AG09309 (cell line): ENCODE results near the gene TOB2.
"Not testable (repeated sequence)": the region's sequence is repeated elsewhere in the genome, so short reads cannot be mapped to it uniquely, and the experiment has no call there.

ENCODE experiments used
- DNase-seq: peaks from one replicate; pipeline ENCODE4 v3.0.0-alpha.2; 2010; ENCODE audit warnings: low read depth
- H3K4me3 ChIP-seq: 2 replicates; pipeline ENCODE4 v1.5.1; 2011; ENCODE audit warnings: mild to moderate bottlenecking, low read depth, low read length, moderate library complexity; ENCODE audit not compliant: control insufficient read depth
- TF ChIP-seq, protein P1 (sequence below): IDR thresholded peaks from 2 replicates; pipeline ENCODE4 v1.5.1; 2011; ENCODE audit warnings: mild to moderate bottlenecking, low read depth, low read length, inconsistent platforms; ENCODE audit not compliant: insufficient read depth, control insufficient read depth; ENCODE audit errors: missing control alignments

Gene TOB2

DNA sequence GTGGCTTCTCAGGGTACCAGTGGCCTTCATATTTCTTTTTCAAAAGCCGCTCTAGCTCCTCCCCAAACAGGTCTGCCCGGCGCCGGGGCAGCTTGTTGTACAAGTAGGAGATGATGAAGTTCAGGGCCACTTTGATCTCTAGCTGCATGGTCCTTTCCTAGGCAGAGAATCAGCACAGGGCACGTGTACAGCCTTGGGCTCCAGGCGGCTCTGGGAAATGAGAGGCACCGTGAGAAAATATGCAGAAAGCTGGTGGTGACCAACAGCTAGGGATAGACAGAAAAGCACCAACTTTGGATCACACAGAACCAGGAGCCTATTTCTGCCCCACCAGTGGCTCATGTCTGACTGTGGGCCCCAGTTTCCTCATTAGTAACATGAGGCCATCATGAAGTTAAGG lies 9.4 kb downstream of the TOB2 start:
- no peak overlapping the region for H3K4me3 ChIP-seq
- DNase-seq: no peak
- TF ChIP-seq, protein P1, sequence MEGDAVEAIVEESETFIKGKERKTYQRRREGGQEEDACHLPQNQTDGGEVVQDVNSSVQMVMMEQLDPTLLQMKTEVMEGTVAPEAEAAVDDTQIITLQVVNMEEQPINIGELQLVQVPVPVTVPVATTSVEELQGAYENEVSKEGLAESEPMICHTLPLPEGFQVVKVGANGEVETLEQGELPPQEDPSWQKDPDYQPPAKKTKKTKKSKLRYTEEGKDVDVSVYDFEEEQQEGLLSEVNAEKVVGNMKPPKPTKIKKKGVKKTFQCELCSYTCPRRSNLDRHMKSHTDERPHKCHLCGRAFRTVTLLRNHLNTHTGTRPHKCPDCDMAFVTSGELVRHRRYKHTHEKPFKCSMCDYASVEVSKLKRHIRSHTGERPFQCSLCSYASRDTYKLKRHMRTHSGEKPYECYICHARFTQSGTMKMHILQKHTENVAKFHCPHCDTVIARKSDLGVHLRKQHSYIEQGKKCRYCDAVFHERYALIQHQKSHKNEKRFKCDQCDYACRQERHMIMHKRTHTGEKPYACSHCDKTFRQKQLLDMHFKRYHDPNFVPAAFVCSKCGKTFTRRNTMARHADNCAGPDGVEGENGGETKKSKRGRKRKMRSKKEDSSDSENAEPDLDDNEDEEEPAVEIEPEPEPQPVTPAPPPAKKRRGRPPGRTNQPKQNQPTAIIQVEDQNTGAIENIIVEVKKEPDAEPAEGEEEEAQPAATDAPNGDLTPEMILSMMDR: no peak

DNA sequence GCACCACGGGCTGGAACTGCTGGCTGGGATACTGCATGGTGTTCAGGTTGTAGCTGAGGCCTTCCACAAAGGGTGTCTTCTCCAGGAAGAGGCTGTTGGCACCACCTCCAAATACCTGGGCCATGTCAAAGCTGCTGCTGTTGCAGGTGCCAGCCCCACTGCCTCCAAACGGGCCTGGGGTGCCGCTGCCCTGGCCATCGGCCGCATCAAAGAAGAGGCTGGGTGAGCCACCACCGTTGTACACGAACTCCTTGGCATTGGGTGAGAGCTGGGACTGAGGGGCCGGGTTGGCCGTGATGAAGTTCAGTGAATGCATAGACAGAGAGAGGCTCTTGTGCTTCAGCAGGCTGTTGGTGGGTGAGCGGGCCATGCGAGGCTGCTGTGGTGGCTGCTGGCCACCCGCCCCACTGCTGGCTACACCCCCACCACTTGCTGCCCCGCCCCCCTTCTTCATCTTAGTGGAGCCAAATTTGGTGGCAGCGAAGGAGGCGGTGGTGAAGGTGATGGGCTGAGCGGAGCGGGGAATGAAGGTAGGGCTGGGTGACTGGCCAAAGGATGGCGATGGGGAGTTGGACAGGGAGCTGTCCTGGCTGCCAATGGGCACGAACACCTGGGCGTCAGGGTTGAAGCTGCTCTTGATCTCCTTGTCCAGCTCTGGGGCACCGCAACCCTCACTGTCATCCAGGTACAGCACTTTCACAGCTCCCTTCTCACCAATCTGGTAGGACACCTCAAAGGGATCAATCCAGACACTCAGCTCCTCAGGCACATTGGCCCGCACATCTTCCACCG lies 10.1 kb downstream of the TOB2 start:
- no peak for DNase-seq
- no peak overlapping the region for H3K4me3 ChIP-seq
- TF ChIP-seq, protein P1: no peak

DNA sequence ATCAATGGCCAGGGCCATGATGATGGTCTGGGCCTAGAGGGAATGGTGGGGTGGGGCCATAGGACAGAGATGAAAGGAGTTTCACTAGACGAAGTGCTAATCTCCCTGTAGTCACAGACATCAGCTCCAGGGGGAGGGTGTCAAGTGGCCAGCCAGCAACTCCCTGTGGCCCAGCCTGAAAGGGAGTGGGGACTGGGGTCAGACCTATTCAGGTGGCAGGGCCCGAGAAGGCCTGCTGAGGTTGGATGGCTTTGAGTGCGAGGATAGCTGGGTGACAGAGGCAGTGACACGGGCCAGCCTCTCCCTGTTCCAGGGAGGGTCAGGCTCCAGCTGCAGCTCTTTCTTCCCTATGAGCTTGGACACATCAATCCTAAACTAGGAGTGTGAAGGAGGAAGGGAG lies 11.0 kb downstream of the TOB2 start:
- TF ChIP-seq, protein P1: no peak
- no peak overlapping the region for H3K4me3 ChIP-seq
- DNase-seq: no peak

DNA sequence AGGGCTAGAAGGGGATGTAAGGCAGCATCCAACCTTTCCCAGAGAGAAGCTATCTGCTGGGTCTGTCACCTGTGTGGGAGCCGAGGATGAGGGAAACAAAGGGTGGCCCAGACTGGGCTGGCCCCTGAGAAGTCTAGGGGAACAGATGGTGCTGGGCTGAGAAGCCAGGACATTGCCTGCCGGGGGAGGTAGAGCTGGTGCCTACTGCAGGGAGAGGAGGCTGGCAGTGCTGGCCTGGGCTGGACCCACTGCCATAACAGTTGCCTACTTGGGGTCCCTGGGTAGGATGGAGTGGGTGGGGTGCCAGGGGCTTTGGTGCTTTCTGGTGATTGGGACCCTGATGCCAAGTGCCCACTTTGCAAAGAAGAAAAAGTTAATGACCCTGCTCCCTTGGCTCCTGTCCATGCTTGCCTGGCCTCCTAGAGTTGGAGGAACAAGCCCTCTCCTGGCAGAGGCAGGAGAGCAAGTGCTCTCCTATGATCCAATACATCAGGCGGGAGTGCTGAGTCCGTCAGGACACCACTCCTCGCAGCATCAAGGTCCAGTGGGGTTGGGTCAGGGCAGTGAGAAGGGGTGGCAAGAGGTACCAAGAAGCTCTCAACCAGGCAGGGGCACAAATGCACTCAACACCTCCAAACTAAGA lies 12.1 kb downstream of the TOB2 start:
- H3K4me3 ChIP-seq, DNase-seq: not testable (repeated sequence)

DNA sequence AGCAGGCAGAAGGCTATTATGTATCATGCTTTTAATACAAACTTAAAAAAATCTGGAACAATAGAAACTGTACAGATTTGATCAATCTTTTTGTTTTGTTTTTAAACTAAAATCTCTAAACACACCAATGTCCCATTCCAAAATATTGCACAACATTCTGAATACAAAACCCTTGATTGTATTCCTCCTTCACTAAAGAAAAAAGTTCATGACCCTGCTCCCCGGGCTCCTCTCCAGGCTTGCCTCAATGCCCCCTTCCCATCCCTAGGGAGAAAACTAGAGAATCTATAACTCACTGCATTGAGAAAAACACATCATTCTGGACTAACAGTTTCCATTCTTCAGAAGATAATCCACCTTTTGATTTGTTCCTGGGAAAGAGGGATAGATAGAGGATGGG lies 13.1 kb downstream of the TOB2 start:
- H3K4me3 ChIP-seq, DNase-seq: not testable (repeated sequence)

DNA sequence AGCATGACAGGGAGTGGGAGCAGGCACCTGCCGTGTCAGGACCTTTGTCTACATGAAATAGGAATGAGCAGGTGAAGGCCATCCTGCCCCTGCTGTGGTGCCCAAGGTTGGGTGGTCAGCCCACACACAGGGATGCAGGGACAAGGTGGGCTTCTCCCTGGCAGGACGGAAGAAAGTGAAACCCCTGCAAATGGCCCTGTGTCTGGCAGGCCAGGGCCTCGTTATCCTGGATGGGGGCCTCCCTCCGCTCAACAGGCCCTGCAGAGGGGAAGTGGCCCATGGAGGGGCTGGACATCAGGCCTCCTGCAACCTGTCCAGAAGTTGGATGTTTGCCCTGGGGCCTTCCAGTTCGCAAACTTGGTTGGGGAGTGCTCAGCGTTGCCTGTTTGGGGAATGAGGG lies 14.9 kb downstream of the TOB2 start:
- no peak overlapping the region for H3K4me3 ChIP-seq
- TF ChIP-seq, protein P1: no peak
- no peak for DNase-seq

DNA sequence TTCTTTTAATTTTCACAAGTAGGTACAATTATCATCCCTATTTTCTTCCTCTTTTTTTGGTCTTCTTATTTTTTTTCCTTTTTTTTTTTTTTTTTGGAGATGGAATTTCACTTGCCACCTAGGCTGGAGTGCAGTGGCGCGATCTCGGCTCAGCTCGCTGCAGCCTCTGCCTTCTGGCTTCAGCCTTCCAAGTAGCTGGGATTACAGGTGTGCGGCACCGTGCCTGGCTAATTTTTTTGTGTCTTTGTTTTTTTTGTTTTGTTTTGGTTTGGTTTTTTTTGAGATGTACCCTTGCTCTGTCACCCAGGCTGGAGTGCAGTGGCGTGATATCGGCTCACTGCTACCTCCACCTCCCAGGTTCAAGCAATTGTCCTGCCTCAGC lies 16.7 kb downstream of the TOB2 start:
- DNase-seq: no peak
- no peak overlapping the region for H3K4me3 ChIP-seq
- TF ChIP-seq, protein P1: no peak

DNA sequence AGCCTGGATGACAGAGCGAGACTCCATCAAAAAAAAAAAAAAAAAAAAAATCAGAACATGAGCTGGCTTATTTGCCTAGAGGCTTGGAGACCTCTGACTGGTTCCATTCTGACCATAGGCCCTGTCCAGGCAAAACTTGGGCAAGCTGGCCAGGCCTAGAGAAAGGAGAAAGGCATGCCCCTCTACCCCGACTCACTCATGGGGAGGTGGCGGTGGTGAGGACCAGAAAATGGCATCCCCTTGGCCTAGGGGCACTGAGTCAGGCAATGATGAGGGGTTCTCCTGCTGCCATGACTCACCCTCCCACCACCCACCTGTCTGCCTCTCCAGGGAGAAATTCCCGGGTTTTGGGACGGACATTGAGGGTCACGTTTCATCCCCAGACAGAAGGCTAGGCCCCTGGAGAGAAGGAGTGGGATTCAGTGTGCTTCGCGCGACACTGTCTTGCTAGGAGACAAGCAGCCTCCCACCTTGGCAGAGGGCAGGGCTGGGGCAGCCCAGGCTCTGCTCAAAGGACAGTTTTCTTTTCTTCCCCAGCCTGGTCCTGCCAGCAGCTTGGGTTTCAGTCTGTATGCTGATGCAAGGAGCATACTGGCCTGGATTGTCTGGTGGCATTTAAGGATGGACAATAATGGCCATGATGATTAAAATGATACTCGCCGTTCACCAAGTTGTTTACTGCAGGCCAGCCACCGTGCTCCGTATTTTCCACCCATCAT lies 17.2 kb downstream of the TOB2 start:
- no peak for DNase-seq
- no peak overlapping the region for H3K4me3 ChIP-seq
- TF ChIP-seq, protein P1: no peak
